A673 (cell line): ENCODE measurements around the gene RAB11FIP3.

Source experiments
- CTCF ChIP-seq: fragments of 300-800, 200-600 bp; sonication (generic); conservative IDR thresholded peaks from 2 replicates; pipeline ENCODE4 v1.5.1; 2017; ENCODE audit warnings: low read depth, mild to moderate bottlenecking, antibody characterized with exemption, low read length, moderate library complexity, mixed read lengths
- EZH2 ChIP-seq: fragments of 200-600 bp; sonication (generic); IDR thresholded peaks from 2 replicates; pipeline ENCODE4 v1.6.1; 2017; ENCODE audit warnings: borderline replicate concordance, low read depth, mild to moderate bottlenecking, mixed read lengths, antibody characterized with exemption, low read length; ENCODE audit not compliant: poor library complexity, severe bottlenecking

DNA sequence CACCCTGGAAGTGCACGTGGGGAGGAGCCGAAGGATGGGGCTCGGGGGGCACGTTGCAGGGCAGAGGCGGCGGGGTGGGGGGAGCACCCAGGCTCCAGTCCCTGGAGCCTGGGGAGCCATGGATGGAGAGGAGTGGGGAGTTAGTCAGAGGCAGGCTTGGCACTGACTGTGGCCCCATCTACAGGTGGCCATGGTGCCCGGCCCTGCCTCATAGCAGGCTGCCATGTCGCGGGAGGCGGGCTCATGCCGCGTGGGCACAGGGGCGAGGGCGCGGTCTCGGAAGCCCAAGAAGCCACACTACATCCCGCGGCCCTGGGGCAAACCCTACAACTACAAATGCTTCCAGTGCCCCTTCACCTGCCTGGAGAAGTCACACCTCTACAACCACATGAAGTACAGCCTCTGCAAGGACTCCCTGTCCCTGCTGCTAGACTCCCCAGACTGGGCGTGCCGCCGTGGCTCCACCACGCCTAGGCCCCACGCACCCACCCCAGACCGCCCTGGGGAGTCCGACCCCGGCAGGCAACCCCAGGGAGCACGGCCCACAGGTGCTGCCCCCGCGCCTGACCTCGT is 137.7 kb downstream of the RAB11FIP3 start:
- TF ChIP-seq CTCF, result no peak
- no peak for TF ChIP-seq EZH2
